Measurements from ENCODE around the gene ITIH4. TPM values are rescaled to one million over a fixed set of nuclear protein-coding genes. Genes with fewer than 3 reads are reported as not detected.

Gene ITIH4
- polyA plus RNA-seq, 1 of the 3 experiments (the other 2 are of a cell fraction): 2.0 TPM

DNA sequence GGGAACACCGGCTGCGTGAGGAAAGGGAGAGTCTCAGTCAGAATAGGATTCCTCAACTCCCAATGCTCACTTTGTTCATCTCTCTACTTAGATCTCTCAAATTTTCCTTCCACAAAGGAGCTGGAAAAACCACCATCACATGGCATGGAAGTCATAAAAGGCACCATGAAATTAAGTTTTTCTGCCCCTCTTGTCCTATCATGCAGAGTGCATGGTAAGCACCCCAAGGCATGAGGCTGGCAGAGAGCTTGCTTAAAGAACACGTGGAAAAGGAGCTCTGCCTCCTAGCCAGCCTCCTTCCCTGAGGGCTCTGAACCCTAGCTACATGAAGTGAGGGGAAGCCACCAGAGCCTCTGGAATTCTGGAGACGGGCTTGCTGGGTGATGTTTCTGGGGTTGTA, 49.1 kb upstream of the ITIH4 start (continued):
- TF ChIP-seq FOXJ3 (CRISPR knock-in tag; IDR thresholded peaks at IDR 0.05): no peak
- no peak for TF ChIP-seq FOSL2 (IDR thresholded peaks at IDR 0.05; ENCODE audit: borderline replicate concordance, low read depth)

GRCh38 chr3:52879090-52879489, 48.6 kb upstream of the ITIH4 start:
- no peaks in the 10 kb centered on the region for H3K79me2 ChIP-seq (ENCODE audit: insufficient read depth)
- H3F3A ChIP-seq (replicated peaks; ENCODE audit: insufficient read depth): no peaks in the 10 kb centered on the region
- 100% methylated on average over 4 of the region's 4 CpGs for WGBS (ENCODE audit: low lambda C conversion rate)
- no peak overlapping the region for H3K4me2 ChIP-seq
- CTCF ChIA-PET: interaction anchor here (0.7 to 1.1 kb wide), 2 partner anchors 52 to 59 kb away, joined by 3 to 4 read pairs; no protein-coding TSS in a partner anchor
- no peaks in the 10 kb centered on the region for H3K27me3 ChIP-seq (ENCODE audit: insufficient read depth)
- H3K9ac ChIP-seq: no peak overlapping the region
- no peaks in the 10 kb centered on the region for H3K9me2 ChIP-seq
- H3K27ac ChIP-seq (ENCODE audit: low read depth in 2 of 2, low read length in 1 of 2): no peak overlapping the region
- no peak for DNase-seq
- no peaks in the 10 kb centered on the region for H3K9me3 ChIP-seq
- H4K20me1 ChIP-seq (ENCODE audit: insufficient read depth): 0 out of 2 replicates have a peak, but pooled peaks cover 4% of the 10 kb centered on the region
- no peak overlapping the region for H3K4me3 ChIP-seq (ENCODE audit: low read depth in 2 of 2, low read length in 1 of 2)
- H3K4me1 ChIP-seq (ENCODE audit: control insufficient read depth in 1 of 2, insufficient read depth in 2 of 2, low read depth in 1 of 2, low read length in 1 of 2): peaks cover 0 to 2% of the 10 kb centered on the region in 2 experiments; a peak in 1 of 4 replicates
- POLR2A ChIA-PET: no interaction called here
- TF ChIP-seq GABPA (IDR thresholded peaks at IDR 0.05; ENCODE audit: low read depth): no peak
- TF ChIP-seq CHD2 (IDR thresholded peaks at IDR 0.05; ENCODE audit: low read length, partially characterized antibody): no peak
- TF ChIP-seq, protein P1, sequence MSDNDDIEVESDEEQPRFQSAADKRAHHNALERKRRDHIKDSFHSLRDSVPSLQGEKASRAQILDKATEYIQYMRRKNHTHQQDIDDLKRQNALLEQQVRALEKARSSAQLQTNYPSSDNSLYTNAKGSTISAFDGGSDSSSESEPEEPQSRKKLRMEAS (IDR thresholded peaks at IDR 0.05; ENCODE audit: low read depth): no peak
- no peak for TF ChIP-seq RCOR1 (IDR thresholded peaks at IDR 0.05; ENCODE audit: low read length)
- TF ChIP-seq FOSL2 (IDR thresholded peaks at IDR 0.05; ENCODE audit: borderline replicate concordance, low read depth): no peak
- TF ChIP-seq IRF3 (IDR thresholded peaks at IDR 0.05; ENCODE audit: low read depth, low read length): no peak
- H3K36me3 ChIP-seq (replicated peaks in 1 of 2; ENCODE audit: control insufficient read depth in 1 of 2, insufficient read depth in 2 of 2, low read length in 1 of 2): peaks cover 0 to 5% of the 10 kb centered on the region in 2 experiments
- no peak overlapping the region for H2AFZ ChIP-seq (ENCODE audit: low read depth)

- Histone ChIP-seq H3K79me2 (ENCODE audit: insufficient read depth) (no peaks in the 10 kb centered on the region), H3K27me3 (ENCODE audit: insufficient read depth) (no peaks in the 10 kb centered on the region), H3K4me2 (no peak overlapping the region), H4K20me1 (ENCODE audit: insufficient read depth) (0 out of 2 replicates have a peak, but pooled peaks cover 4% of the 10 kb centered on the region), H3K4me3 (ENCODE audit: low read depth in 2 of 2, low read length in 1 of 2) (no peak overlapping the region), H3K9me3 (no peaks in the 10 kb centered on the region), H2AFZ (ENCODE audit: low read depth) (no peak overlapping the region), H3F3A (replicated peaks; ENCODE audit: insufficient read depth) (no peaks in the 10 kb centered on the region), H3K9ac (no peak overlapping the region), H3K27ac (ENCODE audit: low read depth in 2 of 2, low read length in 1 of 2) (no peak overlapping the region), H3K9me2 (no peaks in the 10 kb centered on the region), H3K4me1 (ENCODE audit: control insufficient read depth in 1 of 2, insufficient read depth in 2 of 2, low read depth in 1 of 2, low read length in 1 of 2) (peaks cover 0 to 6% of the 10 kb centered on the region in 2 experiments; a peak in 1 of 4 replicates), H3K36me3 (replicated peaks in 1 of 2; ENCODE audit: control insufficient read depth in 1 of 2, insufficient read depth in 2 of 2, low read length in 1 of 2) (peaks cover 0 to 5% of the 10 kb centered on the region in 2 experiments)
- 96% methylated on average over 3 of the region's 3 CpGs for WGBS (ENCODE audit: low lambda C conversion rate)
- POLR2A ChIA-PET: no interaction called here
- DNase-seq: no peak
- CTCF ChIA-PET: no interaction called here
- TF ChIP-seq TCF12 (IDR thresholded peaks at IDR 0.05): no peak
- no peak for TF ChIP-seq MXI1 (IDR thresholded peaks at IDR 0.05; ENCODE audit: low read depth, low read length)
- no peak for TF ChIP-seq PBX3 (IDR thresholded peaks at IDR 0.05)
- no peak for TF ChIP-seq GATA2 (CRISPR knock-in tag; IDR thresholded peaks at IDR 0.05)
- no peak for TF ChIP-seq MEF2A (IDR thresholded peaks at IDR 0.05; ENCODE audit: borderline replicate concordance, low read depth)
- no peak for TF ChIP-seq ELF1 (IDR thresholded peaks at IDR 0.05)
- TF ChIP-seq SIN3A (IDR thresholded peaks at IDR 0.05; ENCODE audit: borderline replicate concordance, low read depth, low read length): no peak
- no peak for TF ChIP-seq USF1 (IDR thresholded peaks at IDR 0.05; ENCODE audit: borderline replicate concordance, low read depth)
- no peak for TF ChIP-seq SMC3 (IDR thresholded peaks at IDR 0.05; ENCODE audit: low read depth, low read length)
- no peak for TF ChIP-seq RAD21 (IDR thresholded peaks at IDR 0.05; ENCODE audit: low read length)
- TF ChIP-seq RXRA (IDR thresholded peaks at IDR 0.05; ENCODE audit: borderline replicate concordance, low read depth): no peak
- no peak for TF ChIP-seq YY1 (IDR thresholded peaks at IDR 0.05; ENCODE audit: low read depth)
- TF ChIP-seq RFX5 (IDR thresholded peaks at IDR 0.05; ENCODE audit: low read length): no peak
- TF ChIP-seq, protein P2, sequence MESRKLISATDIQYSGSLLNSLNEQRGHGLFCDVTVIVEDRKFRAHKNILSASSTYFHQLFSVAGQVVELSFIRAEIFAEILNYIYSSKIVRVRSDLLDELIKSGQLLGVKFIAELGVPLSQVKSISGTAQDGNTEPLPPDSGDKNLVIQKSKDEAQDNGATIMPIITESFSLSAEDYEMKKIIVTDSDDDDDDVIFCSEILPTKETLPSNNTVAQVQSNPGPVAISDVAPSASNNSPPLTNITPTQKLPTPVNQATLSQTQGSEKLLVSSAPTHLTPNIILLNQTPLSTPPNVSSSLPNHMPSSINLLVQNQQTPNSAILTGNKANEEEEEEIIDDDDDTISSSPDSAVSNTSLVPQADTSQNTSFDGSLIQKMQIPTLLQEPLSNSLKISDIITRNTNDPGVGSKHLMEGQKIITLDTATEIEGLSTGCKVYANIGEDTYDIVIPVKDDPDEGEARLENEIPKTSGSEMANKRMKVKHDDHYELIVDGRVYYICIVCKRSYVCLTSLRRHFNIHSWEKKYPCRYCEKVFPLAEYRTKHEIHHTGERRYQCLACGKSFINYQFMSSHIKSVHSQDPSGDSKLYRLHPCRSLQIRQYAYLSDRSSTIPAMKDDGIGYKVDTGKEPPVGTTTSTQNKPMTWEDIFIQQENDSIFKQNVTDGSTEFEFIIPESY (IDR thresholded peaks at IDR 0.05; ENCODE audit: borderline replicate concordance, low read depth): no peak
Measured at GRCh38 chr3:52877085-52877484, 46.6 kb upstream of the ITIH4 start.

Data from SK-N-SH (cell line).